ENCODE results near the gene MME.

DNA sequence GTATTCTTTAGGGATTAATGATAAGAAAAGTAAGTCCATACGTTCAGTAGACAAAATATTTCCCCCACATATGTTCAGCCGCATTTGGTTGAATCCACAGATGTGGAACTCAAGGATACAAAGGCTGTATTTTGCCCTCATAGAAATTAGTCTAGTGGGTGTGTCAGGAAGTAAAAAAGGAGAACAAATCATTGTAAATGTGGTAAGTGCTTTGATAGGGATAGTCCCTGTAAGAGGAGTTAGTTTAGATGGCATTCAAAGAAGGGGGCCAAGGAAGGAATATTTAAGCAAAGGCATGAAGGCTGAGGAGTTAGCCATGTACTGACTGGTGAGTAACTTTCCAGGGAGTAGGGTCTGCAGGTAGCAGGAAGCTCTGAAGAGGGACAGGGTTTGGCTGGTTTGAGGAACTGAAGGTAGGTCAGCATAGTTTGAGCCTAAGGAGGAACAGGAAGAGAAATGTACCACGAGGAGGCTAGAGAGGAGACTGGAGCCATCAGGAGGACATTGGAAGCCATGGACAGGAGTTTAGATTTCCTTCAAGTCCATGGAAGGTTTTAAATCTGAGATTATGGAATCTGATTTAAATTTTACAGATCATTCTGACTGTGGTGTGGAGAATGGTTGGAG lies 98.8 kb downstream of the MME start:
- TF ChIP-seq EZH2 (IDR thresholded peaks at IDR 0.05; ENCODE audit: borderline replicate concordance, low read depth, low read length, poor library complexity, severe bottlenecking): no peak
- TF ChIP-seq, protein P1, sequence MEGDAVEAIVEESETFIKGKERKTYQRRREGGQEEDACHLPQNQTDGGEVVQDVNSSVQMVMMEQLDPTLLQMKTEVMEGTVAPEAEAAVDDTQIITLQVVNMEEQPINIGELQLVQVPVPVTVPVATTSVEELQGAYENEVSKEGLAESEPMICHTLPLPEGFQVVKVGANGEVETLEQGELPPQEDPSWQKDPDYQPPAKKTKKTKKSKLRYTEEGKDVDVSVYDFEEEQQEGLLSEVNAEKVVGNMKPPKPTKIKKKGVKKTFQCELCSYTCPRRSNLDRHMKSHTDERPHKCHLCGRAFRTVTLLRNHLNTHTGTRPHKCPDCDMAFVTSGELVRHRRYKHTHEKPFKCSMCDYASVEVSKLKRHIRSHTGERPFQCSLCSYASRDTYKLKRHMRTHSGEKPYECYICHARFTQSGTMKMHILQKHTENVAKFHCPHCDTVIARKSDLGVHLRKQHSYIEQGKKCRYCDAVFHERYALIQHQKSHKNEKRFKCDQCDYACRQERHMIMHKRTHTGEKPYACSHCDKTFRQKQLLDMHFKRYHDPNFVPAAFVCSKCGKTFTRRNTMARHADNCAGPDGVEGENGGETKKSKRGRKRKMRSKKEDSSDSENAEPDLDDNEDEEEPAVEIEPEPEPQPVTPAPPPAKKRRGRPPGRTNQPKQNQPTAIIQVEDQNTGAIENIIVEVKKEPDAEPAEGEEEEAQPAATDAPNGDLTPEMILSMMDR (conservative IDR thresholded peaks at IDR 0.05; ENCODE audit: low read depth, low read length): no peak
